NCI-H460 (cell line): ENCODE results near the gene RGS12. TPM values are rescaled to one million over a fixed set of nuclear protein-coding genes. Genes with fewer than 3 reads are reported as not detected.

Experiments
- DNase-seq: peaks from one replicate; pipeline ENCODE4 v3.0.0-alpha.2; 2016; ENCODE audit warnings: low read depth; ENCODE audit errors: extremely low read depth
- total RNA-seq: library from RNA; depleted of rRNA; stranded (reverse); fragments of >200 nt; shearing (Covaris generic); gene quantifications from 2 replicates; pipeline ENCODE4 v1.2.3, GENCODE V29; 2014; rRNA removed

Gene RGS12
- total RNA-seq, 1 experiment from 2014 or later, result 7.9 TPM

GRCh38 chr4:3340038-3340699 is 47.3 kb downstream of the RGS12 start:
- no peak for DNase-seq

- DNase-seq, result no peak
Observed at GRCh38 chr4:3340700-3341083, 47.9 kb downstream of the RGS12 start.

DNA sequence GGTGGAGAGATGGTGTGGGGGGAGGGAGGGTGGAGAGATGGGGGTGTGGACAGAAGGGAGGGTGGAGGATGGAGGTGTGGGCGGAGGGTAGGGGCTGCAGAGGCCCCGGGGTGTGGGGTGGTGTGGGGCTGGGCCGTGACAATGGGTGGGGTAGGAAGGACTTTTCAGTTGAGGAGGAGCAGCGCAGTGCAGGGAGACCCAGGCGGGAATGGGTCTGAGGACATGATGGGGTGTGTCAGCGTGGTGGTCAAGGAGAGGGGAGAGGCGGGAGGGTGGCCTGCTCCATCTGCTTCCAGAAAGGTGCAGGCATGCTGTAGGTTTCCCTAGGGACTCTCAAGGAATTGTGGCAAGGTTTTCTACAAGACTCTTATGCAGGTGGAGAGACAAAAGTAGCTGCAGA is 48.9 kb downstream of the RGS12 start:
- no peak for DNase-seq

DNA sequence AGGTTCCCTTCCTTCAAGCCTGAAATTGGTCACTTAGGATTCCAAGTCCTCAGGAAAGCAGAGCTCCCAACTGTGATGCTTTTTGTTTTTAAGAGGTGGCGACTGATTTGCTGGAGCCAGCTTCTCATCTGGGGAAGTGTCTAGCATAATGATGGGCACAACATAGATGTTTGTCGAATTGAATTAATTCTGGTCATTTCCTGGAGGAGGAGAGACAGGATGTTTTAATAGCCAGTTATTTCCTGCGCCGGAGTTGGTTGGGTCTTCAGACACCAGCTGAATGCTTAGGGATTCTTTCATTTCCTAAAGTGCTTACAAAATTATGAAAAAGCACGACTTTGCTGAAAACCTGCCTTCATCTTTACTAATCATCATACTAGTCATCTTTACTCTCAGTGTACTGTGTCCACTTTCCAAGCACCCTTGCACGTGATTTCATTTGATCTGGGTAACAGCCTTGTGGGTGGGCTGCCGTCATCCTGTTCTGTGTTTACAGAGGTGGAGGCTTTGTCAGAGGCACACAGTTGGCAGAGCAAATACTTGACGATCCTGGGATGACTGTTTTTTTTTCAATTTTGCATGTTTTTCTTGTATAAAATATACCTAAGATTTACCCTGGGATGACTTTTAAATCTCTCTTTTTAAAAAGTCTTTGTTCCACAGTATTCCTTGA is 49.5 kb downstream of the RGS12 start:
- no peak for DNase-seq

Other genes with a start within 250 kb of the RGS12 start
- gene HTT-AS, start 218.5 kb upstream of the RGS12 start, total RNA-seq, result not detected in 2 replicates
- 14.6 and 17.6 TPM in 2 replicates for gene HTT, start 218.3 kb upstream of the RGS12 start, total RNA-seq
- gene MSANTD1, start 43.9 kb upstream of the RGS12 start, total RNA-seq, result 0.20 and 0.32 TPM in 2 replicates
- gene HGFAC, start 148.9 kb downstream of the RGS12 start, total RNA-seq, result not detected in 2 replicates
- gene DOK7, start 170.3 kb downstream of the RGS12 start, total RNA-seq, result 0.05 and 0.14 TPM in 2 replicates
- gene LRPAP1, start 239.4 kb downstream of the RGS12 start, total RNA-seq, result 142 and 153 TPM in 2 replicates